Nasal cavity respiratory epithelium epithelial cell of viscerocranial mucosa (primary cell): Measurements from ENCODE around the gene ELOVL6. TPM values are rescaled to one million over a fixed set of nuclear protein-coding genes. Genes with fewer than 3 reads are reported as not detected.

Experiments
- total RNA-seq: library from RNA; depleted of rRNA; stranded (reverse); fragments of >200 nt; gene quantifications from 2 replicates; pipeline ENCODE4 v1.2.3, GENCODE V29; 2014

ELOVL6 gene
- 10.6 and 18.0 TPM in 2 replicates for total RNA-seq

GRCh38 chr4:110198435-110199416 is at the start of gene ELOVL6:
Gene ELOVL6, minus strand, starts transcription at chr4:110198615. Its CDS starts 280 bp downstream, at chr4:110198335.

